Lower leg skin (tissue), 4 donors: ENCODE data around the gene RASA3. TPM values are rescaled to one million over a fixed set of nuclear protein-coding genes. Genes with fewer than 3 reads are reported as not detected.
A peak's percentile ranks its signal among the peaks of the same experiment; 100 is the strongest.
"Not testable (repeated sequence)": the region's sequence is repeated elsewhere in the genome, so short reads cannot be mapped to it uniquely, and the experiment has no call there.

Experiments used
- DNase-seq, 2 donors: peaks; one replicate each; pipeline ENCODE4 v3.0.0-alpha.2; 2019; ENCODE audit warnings: low spot score in 2 of 2
- H3K4me3 ChIP-seq: fragments of 200-600 bp; sonication (generic); 2 replicates; pipeline ENCODE4 v1.5.1; 2017; ENCODE audit warnings: mild to moderate bottlenecking, low read depth; ENCODE audit not compliant: poor library complexity, severe bottlenecking
- CTCF ChIP-seq, 3 donors: fragments of 450-650 bp; IDR thresholded peaks; one replicate each; pipeline ENCODE4 v1.5.1; 2016; ENCODE audit warnings: antibody characterized with exemption in 3 of 3, mild to moderate bottlenecking in 3 of 3, moderate library complexity in 2 of 3
- POLR2A ChIP-seq, 2 donors: fragments of 450-650 bp; IDR thresholded peaks; one replicate each; pipeline ENCODE4 v1.6.1; 2016 to 2017; ENCODE audit warnings: antibody characterized with exemption in 2 of 2, mild to moderate bottlenecking in 1 of 2, moderate library complexity in 1 of 2
- WGBS, 2 donors: methylation state at CpG; one replicate each; pipeline ENCODE4 v1.1.5; 2018; 5-methylcytosine and 5-hydroxymethylcytosine counted together
- intact Hi-C: fragments of 100-400 bp; cut with DNase I; formaldehyde crosslinking; loops from one replicate; pipeline ENCODE4 v1.15.0; 2023; ENCODE audit warnings: low total_unique reads
- total RNA-seq, 4 donors: library from RNA; depleted of rRNA; stranded (reverse); fragments of >200 nt; gene quantifications; one replicate each; pipeline ENCODE4 v1.1.0, GENCODE V29; 2016

Gene RASA3
- total RNA-seq, 4 donors from 2014 or later, result 12.9 to 30.5 (median 24.2) TPM

- intact Hi-C loops, result no loop called here
- WGBS, 2 donors, result 93 to 96% methylated on average over 18 of the region's 18 CpGs
- no peak overlapping the region for H3K4me3 ChIP-seq
- no peak for TF ChIP-seq POLR2A (IDR thresholded peaks at IDR 0.05)
- no peak for TF ChIP-seq CTCF (IDR thresholded peaks at IDR 0.05)
- peak in 1 of 2 donors; percentile 48 for DNase-seq
These were observed 18.3 kb downstream of the RASA3 start for GRCh38 chr13:114114006-114114640.

GRCh38 chr13:114113395-114113794, 19.0 kb downstream of the RASA3 start:
- WGBS, 2 donors, result 93 to 97% methylated on average over 13 to 15 of the region's 21 CpGs
- H3K4me3 ChIP-seq, intact Hi-C loops: not testable (repeated sequence)
- DNase-seq, result peak in 1 of 2 donors; percentile 59

- intact Hi-C loops, result no loop called here
- DNase-seq, result peak in 1 of 2 donors; percentile 72
- 85 to 90% methylated on average over 12 of the region's 12 CpGs for WGBS, 2 donors
- no peak overlapping the region for H3K4me3 ChIP-seq
- TF ChIP-seq POLR2A (IDR thresholded peaks at IDR 0.05) (no peak), CTCF (IDR thresholded peaks at IDR 0.05) (no peak)
These were observed 19.5 kb downstream of the RASA3 start for GRCh38 chr13:114112826-114113322.

- intact Hi-C loops, result no loop called here
- peak in 1 of 2 donors; percentile 75 for DNase-seq
- H3K4me3 ChIP-seq, result no peak overlapping the region
- no peak for TF ChIP-seq CTCF (IDR thresholded peaks at IDR 0.05)
- TF ChIP-seq POLR2A (IDR thresholded peaks at IDR 0.05), result no peak
- WGBS, 2 donors, result 82 to 87% methylated on average over 25 of the region's 25 CpGs
These were observed 20.1 kb downstream of the RASA3 start for GRCh38 chr13:114112231-114112825.

- no peak overlapping the region for H3K4me3 ChIP-seq
- intact Hi-C loops, result no loop called here
- TF ChIP-seq POLR2A (IDR thresholded peaks at IDR 0.05) (no peak), CTCF (IDR thresholded peaks at IDR 0.05) (no peak)
- 51 to 69% methylated on average over 11 of the region's 11 CpGs for WGBS, 2 donors
- DNase-seq, result no peak
These were observed 20.8 kb downstream of the RASA3 start for GRCh38 chr13:114111577-114111976.

GRCh38 chr13:114110830-114111189, 21.6 kb downstream of the RASA3 start:
- H3K4me3 ChIP-seq, intact Hi-C loops, DNase-seq: not testable (repeated sequence)
- WGBS, 2 donors, result 45 to 58% methylated on average over 13 to 14 of the region's 18 CpGs
